Colonic mucosa (tissue), 4 donors: Measurements from ENCODE around the gene INSYN1. TPM values are rescaled to one million over a fixed set of nuclear protein-coding genes. Genes with fewer than 3 reads are reported as not detected.

Source experiments
- DNase-seq: peaks from one replicate; pipeline ENCODE4 v3.0.0-alpha.2; 2020
- H3K27ac ChIP-seq: fragments of 200-600 bp; one replicate; pipeline ENCODE4 v1.8.0; 2021
- H3K27me3 ChIP-seq: fragments of 200-600 bp; one replicate; pipeline ENCODE4 v1.8.0; 2021
- H3K36me3 ChIP-seq: fragments of 200-600 bp; one replicate; pipeline ENCODE4 v1.8.0; 2021
- H3K4me1 ChIP-seq: fragments of 200-600 bp; one replicate; pipeline ENCODE4 v1.8.0; 2021; ENCODE audit warnings: mild to moderate bottlenecking
- H3K4me3 ChIP-seq: fragments of 200-600 bp; one replicate; pipeline ENCODE4 v1.8.0; 2021
- H3K9ac ChIP-seq, 2 donors: one replicate each; pipeline ENCODE4 v1.7.0; 2013; ENCODE audit warnings: control low read depth in 2 of 2, low read depth in 2 of 2, low read length in 2 of 2
- H3K9me3 ChIP-seq: fragments of 200-600 bp; one replicate; pipeline ENCODE4 v1.8.0; 2021
- intact Hi-C: fragments of 100-400 bp; cut with DNase I; formaldehyde crosslinking; loops from one replicate; pipeline ENCODE4 v1.14.1; 2022
- total RNA-seq, 2 donors: library from RNA; stranded (reverse); fragmentation: NEBNext Ultra II Directional in 1 of 2; extraction: Animal tissue kit (Norgen Biotek cat#: 25700) in 1 of 2; gene quantifications; one replicate each; pipeline ENCODE4 v1.2.1, GENCODE V29; 2021
- TF ChIP-seq, protein P1 (sequence below): fragments of 200-600 bp; IDR thresholded peaks from one replicate; pipeline ENCODE4 v1.8.0; 2022; ENCODE audit warnings: antibody characterized with exemption, mild to moderate bottlenecking
- donor health status: healthy.
- donor health status: DM: no; HTN: no; CAD: no.
- donor health status: DM: no; HTN: no; CAD: no.

Gene INSYN1, protein sequence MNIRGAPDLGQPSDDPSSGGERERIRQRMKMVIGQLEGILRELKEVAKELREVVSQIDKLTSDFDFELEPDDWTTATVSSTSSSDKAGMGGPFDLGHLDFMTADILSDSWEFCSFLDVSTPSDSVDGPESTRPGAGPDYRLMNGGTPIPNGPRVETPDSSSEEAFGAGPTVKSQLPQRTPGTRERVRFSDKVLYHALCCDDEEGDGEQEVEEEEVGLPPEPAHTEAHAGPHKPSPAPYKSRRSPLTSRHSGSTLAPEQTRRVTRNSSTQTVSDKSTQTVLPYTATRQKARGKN
- total RNA-seq, result under 1 TPM; 0.32 to 0.58 TPM

DNA sequence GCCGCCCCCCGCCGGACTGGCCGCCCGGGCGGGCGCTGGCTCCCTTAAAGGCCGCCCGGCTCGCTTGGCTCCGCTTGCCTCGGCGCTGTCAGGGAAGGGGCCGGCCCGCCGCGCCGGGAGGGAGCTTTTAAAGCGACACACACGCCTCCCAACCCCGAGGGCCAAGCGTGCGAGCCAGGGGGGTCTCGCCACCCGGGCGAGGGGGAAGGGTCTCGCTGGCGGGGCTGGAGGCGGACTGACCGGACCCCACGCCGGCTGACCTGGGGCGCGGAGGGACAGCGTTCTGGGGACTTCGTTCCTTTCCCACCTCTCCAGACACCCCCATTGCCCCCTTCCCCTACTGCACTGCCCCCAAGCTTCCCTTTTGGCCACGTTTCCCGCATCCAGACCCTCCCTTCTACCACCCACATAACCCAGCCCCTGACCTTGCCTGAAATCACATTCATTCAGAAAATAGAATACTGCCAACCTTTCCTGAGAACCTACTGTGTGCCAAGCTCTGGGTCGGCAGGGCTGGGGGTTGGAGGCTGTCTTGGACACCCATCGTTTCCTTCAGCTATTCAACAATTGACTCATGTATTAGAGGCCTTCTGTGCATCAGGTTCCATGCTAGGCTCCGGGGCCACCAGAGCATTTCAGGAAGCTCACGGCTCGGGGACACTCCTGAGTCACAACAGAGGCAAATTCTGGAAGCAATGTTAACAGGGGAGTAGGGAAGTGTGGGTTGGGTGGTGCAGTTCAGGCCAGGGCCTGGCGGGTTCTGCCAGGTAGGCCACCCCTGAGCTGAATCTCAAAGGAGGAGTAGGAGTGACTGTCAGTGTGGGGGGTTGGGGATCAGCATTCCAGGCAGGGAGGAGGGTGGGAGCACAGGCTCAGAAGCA lies at the start of gene INSYN1:
Gene INSYN1 (minus strand): TSS at position 102 of the 881 bp plus-strand sequence. CDS start 2,221 bp downstream, outside the sequence.
- TF ChIP-seq, protein P1, sequence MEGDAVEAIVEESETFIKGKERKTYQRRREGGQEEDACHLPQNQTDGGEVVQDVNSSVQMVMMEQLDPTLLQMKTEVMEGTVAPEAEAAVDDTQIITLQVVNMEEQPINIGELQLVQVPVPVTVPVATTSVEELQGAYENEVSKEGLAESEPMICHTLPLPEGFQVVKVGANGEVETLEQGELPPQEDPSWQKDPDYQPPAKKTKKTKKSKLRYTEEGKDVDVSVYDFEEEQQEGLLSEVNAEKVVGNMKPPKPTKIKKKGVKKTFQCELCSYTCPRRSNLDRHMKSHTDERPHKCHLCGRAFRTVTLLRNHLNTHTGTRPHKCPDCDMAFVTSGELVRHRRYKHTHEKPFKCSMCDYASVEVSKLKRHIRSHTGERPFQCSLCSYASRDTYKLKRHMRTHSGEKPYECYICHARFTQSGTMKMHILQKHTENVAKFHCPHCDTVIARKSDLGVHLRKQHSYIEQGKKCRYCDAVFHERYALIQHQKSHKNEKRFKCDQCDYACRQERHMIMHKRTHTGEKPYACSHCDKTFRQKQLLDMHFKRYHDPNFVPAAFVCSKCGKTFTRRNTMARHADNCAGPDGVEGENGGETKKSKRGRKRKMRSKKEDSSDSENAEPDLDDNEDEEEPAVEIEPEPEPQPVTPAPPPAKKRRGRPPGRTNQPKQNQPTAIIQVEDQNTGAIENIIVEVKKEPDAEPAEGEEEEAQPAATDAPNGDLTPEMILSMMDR, result no peak
- Histone ChIP-seq H3K4me1 (no peaks in the 10 kb centered on the region), H3K27ac (no peak within 1 kb of the TSS), H3K9ac (peak within 1 kb of the TSS in 1 of 2 donors; percentile 66), H3K27me3 (peaks cover 36% of the 10 kb centered on the region), H3K4me3 (peak within 1 kb of the TSS; percentile 42), H3K36me3 (no peaks in the 10 kb centered on the region), H3K9me3 (no peaks in the 10 kb centered on the region)
- intact Hi-C loops, result no loop called here
- DNase-seq, result no peak

DNA sequence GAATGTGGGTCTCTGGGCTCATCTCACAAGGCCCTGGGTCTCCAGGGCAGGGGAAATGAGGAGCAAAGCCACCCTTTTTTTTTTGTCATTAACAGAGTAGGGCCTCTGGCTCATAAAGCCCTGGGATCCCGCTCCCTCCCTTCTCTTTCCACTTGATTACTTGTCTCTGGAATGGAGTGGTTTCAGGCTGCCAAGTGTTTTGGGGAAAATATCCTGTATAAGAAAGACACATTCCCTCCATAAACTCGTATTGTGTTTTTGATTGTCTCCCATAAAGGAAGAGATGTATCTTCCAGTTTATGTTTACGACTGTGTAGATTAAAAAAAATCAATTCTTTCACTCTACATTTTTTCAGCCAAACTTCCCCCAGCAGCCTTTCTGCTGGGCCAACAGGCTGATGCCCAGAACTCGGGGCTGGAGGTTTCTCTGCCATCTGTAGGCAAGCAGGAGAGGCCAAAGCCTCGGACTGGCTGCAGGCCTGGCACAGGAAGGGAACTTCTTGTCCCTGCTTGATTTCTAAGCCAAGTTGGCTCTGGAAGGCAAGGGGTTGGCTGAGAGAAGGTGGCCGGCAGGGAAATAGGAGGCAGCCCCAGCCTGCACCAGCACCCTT lies 49.4 kb upstream of the INSYN1 start:
- Histone ChIP-seq H3K4me3 (no peak overlapping the region), H3K9ac (no peak overlapping the region), H3K27me3 (no peaks in the 10 kb centered on the region), H3K36me3 (no peaks in the 10 kb centered on the region), H3K4me1 (no peaks in the 10 kb centered on the region), H3K27ac (no peak overlapping the region), H3K9me3 (no peaks in the 10 kb centered on the region)
- no peak for DNase-seq
- intact Hi-C loops, result no loop called here
- TF ChIP-seq, protein P1, result no peak

DNA sequence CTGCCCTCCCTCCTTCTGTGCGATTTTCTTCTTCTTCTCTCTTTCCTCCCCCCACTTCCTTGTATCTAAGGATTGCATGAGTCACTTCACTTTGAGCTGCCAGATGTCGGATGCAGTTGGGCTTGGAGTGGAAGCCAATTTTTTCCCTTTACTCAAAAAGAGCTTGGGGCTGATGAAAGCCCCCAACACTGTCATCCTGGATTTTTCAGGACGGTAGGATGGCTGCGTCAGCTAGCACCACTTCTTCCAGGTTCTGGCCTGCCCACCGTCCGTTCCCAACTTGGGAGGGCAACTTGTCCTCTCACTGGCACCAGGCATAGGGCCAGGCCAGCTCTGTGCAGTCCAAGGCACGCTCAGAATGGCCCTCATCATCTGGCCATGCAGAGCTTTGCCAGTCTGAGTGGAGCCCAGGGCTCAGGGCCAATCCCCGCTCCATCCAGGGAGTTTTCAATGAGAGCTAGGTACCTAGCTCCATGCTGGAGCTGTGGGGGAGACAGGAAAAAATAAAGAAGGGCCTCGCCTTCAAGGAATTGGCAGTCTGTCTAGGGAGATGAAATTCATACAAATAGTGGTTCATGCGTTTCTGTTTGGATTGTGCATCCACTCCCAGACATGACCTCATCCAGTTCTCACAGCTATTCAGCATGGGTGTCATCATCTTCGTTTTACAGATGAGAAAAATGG lies 47.7 kb upstream of the INSYN1 start:
- DNase-seq, result no peak
- intact Hi-C loops, result no loop called here

DNA sequence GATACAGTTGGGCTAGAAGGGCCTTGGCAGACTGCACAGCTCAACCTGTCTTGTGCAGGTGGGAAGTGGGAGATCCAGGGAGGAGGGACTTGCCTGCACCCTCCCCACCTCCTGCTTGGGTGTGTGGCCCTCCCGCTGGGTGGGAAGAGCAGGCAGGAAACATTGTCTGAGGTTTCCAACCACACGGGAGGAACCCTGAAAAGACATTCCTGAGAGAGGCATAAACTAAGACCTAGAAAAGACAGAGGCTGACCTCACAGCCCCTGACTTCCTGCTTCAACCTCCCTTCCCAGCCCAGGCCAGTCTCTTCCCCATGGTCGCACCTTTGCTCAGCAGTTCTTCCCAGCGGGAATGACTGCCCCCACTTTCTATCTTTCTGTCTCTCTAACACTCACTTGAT lies 46.3 kb upstream of the INSYN1 start:
- Histone ChIP-seq H3K9ac (no peak overlapping the region), H3K36me3 (no peaks in the 10 kb centered on the region), H3K4me1 (no peaks in the 10 kb centered on the region), H3K27ac (no peak overlapping the region), H3K4me3 (no peak overlapping the region), H3K27me3 (no peaks in the 10 kb centered on the region), H3K9me3 (no peaks in the 10 kb centered on the region)
- intact Hi-C loops, result no loop called here
- no peak for DNase-seq
- TF ChIP-seq, protein P1, result no peak

More for the DNA sequence above, 47.7 kb upstream of the INSYN1 start:
- Histone ChIP-seq H3K9ac (no peak overlapping the region), H3K27ac (no peak overlapping the region), H3K36me3 (no peaks in the 10 kb centered on the region), H3K27me3 (no peaks in the 10 kb centered on the region), H3K9me3 (no peaks in the 10 kb centered on the region), H3K4me1 (no peaks in the 10 kb centered on the region), H3K4me3 (no peak overlapping the region)
- TF ChIP-seq, protein P1, result no peak
